WTC11 (cell line): ENCODE results near the gene DMPK. TPM values are rescaled to one million over a fixed set of nuclear protein-coding genes. Genes with fewer than 3 reads are reported as not detected.
A peak's percentile ranks its signal among the peaks of the same experiment; 100 is the strongest.

Source experiments
- ATAC-seq: fragments of 200-7000 bp; cut with Tn5 transposase; 2 replicates; pipeline ENCODE4 v1.10.0; 2021; ENCODE audit warnings: mild to moderate bottlenecking, moderate library complexity
- CTCF ChIA-PET: fragments of 300-600 bp; sonication (Branson Sonifier 250); formaldehyde crosslinking; loops from one replicate; lab custom pipeline; 2021; ENCODE audit warnings: antibody characterized with exemption; lab: Charles Lee
- POLR2A ChIA-PET: fragments of 350-600 bp; sonication (Branson Sonifier 250); formaldehyde crosslinking; loops from one replicate; lab custom pipeline; 2021; ENCODE audit warnings: antibody characterized with exemption; lab: Charles Lee
- DNase-seq: peaks from one replicate; pipeline ENCODE4 v3.0.0; 2021; ENCODE audit warnings: low spot score
- H3K27ac Mint-ChIP-seq: 2 replicates; pipeline ENCODE4 v1.8.0; 2021; ENCODE audit warnings: mixed read lengths
- H3K27me3 Mint-ChIP-seq: 2 replicates; pipeline ENCODE4 v1.8.0; 2021; ENCODE audit warnings: low read depth, mild to moderate bottlenecking, moderate library complexity, mixed read lengths
- H3K36me3 Mint-ChIP-seq: 2 replicates; pipeline ENCODE4 v1.8.0; 2021; ENCODE audit warnings: mixed read lengths
- H3K4me1 Mint-ChIP-seq: 2 replicates; pipeline ENCODE4 v1.8.0; 2022; ENCODE audit warnings: mixed read lengths
- H3K4me3 Mint-ChIP-seq: 2 replicates; pipeline ENCODE4 v1.8.0; 2021; ENCODE audit warnings: mild to moderate bottlenecking, moderate library complexity, mixed read lengths
- H3K9me3 Mint-ChIP-seq: 2 replicates; pipeline ENCODE4 v1.8.0; 2021; ENCODE audit warnings: mixed read lengths
- CDX4 ChIP-seq: fragments of 250-450 bp; sonication (Bioruptor Pico); IDR thresholded peaks from 2 replicates; pipeline ENCODE4 v1.9.0; 2021; ENCODE audit warnings: moderate library complexity, mild to moderate bottlenecking, inconsistent platforms, borderline replicate concordance
- CTCF ChIP-seq: fragments of 200-600 bp; IDR thresholded peaks from 2 replicates; pipeline ENCODE4 v1.8.0; 2022; ENCODE audit warnings: antibody characterized with exemption
- ESRRA ChIP-seq: sonication (generic); formaldehyde crosslinking; IDR thresholded peaks from 2 replicates; pipeline ENCODE4 v1.8.1; 2022; ENCODE audit warnings: mild to moderate bottlenecking, missing genetic modification reagents, borderline replicate concordance
- GABPB1 ChIP-seq: sonication (generic); formaldehyde crosslinking; IDR thresholded peaks from 2 replicates; pipeline ENCODE4 v1.8.1; 2023; ENCODE audit warnings: mild to moderate bottlenecking, missing genetic modification reagents
- HMGA2 ChIP-seq: fragments of 250-450 bp; sonication (Bioruptor Pico); IDR thresholded peaks from 2 replicates; pipeline ENCODE4 v1.4.0; 2021; ENCODE audit warnings: mild to moderate bottlenecking, moderate library complexity
- IRF2 ChIP-seq: sonication (generic); formaldehyde crosslinking; IDR thresholded peaks from 2 replicates; pipeline ENCODE4 v1.8.0; 2022; ENCODE audit warnings: low read depth, missing genetic modification reagents, borderline replicate concordance
- JUN ChIP-seq: sonication (generic); formaldehyde crosslinking; IDR thresholded peaks from 2 replicates; pipeline ENCODE4 v1.8.0; 2023; ENCODE audit warnings: mild to moderate bottlenecking, missing genetic modification reagents
- NR2C2 ChIP-seq: sonication (generic); formaldehyde crosslinking; IDR thresholded peaks from 2 replicates; pipeline ENCODE4 v1.8.0; 2022; ENCODE audit warnings: mild to moderate bottlenecking, missing genetic modification reagents
- SMAD4 ChIP-seq: sonication (generic); formaldehyde crosslinking; IDR thresholded peaks from 2 replicates; pipeline ENCODE4 v1.8.0; 2022; ENCODE audit warnings: mild to moderate bottlenecking, missing genetic modification reagents
- ZNF121 ChIP-seq: sonication (generic); formaldehyde crosslinking; IDR thresholded peaks from 2 replicates; pipeline ENCODE4 v1.8.0; 2023; ENCODE audit warnings: missing genetic modification reagents
- ZNF423 ChIP-seq: fragments of 250-450 bp; sonication (Bioruptor Pico); IDR thresholded peaks from 2 replicates; pipeline ENCODE4 v2.1.2; 2022; ENCODE audit warnings: mild to moderate bottlenecking, moderate library complexity
- total RNA-seq: library from RNA; stranded (reverse); gene quantifications from 3 replicates; pipeline ENCODE4 v1.2.3, GENCODE V29; 2021
- TF ChIP-seq, protein P1 (sequence below): sonication (generic); formaldehyde crosslinking; IDR thresholded peaks from 2 replicates; pipeline ENCODE4 v1.8.0; 2022; ENCODE audit warnings: mild to moderate bottlenecking, missing genetic modification reagents
- TF ChIP-seq, protein P2 (sequence below): sonication (generic); formaldehyde crosslinking; IDR thresholded peaks from 2 replicates; pipeline ENCODE4 v1.8.1; 2022; ENCODE audit warnings: low read depth, missing genetic modification reagents, borderline replicate concordance
- TF ChIP-seq, protein P3 (sequence below): sonication (generic); formaldehyde crosslinking; IDR thresholded peaks from 2 replicates; pipeline ENCODE4 v1.8.0; 2022; ENCODE audit warnings: mild to moderate bottlenecking, missing genetic modification reagents
- TF ChIP-seq, protein P4 (sequence below): fragments of 250-450 bp; sonication (Bioruptor Pico); IDR thresholded peaks from 2 replicates; pipeline ENCODE4 v1.9.0; 2021; ENCODE audit warnings: mild to moderate bottlenecking, borderline replicate concordance
- TF ChIP-seq, protein P5 (sequence below): sonication (generic); formaldehyde crosslinking; IDR thresholded peaks from 2 replicates; pipeline ENCODE4 v1.8.1; 2023; ENCODE audit warnings: mild to moderate bottlenecking, missing genetic modification reagents
- TF ChIP-seq, protein P6 (sequence below): sonication (generic); formaldehyde crosslinking; IDR thresholded peaks from 2 replicates; pipeline ENCODE4 v1.8.0; 2023; ENCODE audit warnings: missing genetic modification reagents

The DMPK gene
- total RNA-seq, 1 experiment from 2014 or later, result 42.7 TPM

DNA sequence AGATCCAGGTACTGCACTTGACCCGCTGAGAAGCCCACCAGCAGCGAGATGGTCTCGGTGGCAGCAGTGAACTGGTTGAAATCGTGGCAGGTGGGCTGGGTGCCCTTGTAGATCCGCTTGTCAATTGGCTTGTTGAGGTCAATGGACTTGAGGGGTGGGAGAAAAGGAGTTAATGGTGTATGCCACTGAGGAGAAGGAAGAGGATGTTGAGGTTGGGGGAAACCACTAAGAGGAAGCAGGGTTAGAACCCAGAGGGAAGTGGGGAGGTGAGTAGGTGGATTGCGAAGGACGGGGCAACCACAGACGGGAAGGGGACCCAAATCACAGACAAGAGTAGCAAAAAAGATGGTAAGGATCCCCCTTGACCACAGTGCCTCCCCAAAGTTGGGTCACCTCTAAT is 8.7 kb upstream of the DMPK start:
- ChIA-PET CTCF (interaction anchor here (0.9 to 2.6 kb wide), 3 partner anchors 8 to 21 kb away, joined by 3 to 12 read pairs (median 4); partner anchors contain the start of gene DMPK), POLR2A (no interaction called here)
- DNase-seq (no peak), ATAC-seq (no peak)
- H3K4me3 Mint-ChIP-seq, result peak overlapping the region; percentile 91
- no peaks in the 10 kb centered on the region for H3K9me3 Mint-ChIP-seq
- H3K27ac Mint-ChIP-seq, result no peak overlapping the region; the same call in 1 of the 2 replicates
- H3K4me1 Mint-ChIP-seq, result peaks cover 17% of the 10 kb centered on the region
- peaks cover 21% of the 10 kb centered on the region for H3K27me3 Mint-ChIP-seq
- TF ChIP-seq HMGA2 (no peak), ESRRA (CRISPR knock-in tag) (no peak), ZNF423 (CRISPR knock-in tag) (no peak)
- TF ChIP-seq, protein P1, sequence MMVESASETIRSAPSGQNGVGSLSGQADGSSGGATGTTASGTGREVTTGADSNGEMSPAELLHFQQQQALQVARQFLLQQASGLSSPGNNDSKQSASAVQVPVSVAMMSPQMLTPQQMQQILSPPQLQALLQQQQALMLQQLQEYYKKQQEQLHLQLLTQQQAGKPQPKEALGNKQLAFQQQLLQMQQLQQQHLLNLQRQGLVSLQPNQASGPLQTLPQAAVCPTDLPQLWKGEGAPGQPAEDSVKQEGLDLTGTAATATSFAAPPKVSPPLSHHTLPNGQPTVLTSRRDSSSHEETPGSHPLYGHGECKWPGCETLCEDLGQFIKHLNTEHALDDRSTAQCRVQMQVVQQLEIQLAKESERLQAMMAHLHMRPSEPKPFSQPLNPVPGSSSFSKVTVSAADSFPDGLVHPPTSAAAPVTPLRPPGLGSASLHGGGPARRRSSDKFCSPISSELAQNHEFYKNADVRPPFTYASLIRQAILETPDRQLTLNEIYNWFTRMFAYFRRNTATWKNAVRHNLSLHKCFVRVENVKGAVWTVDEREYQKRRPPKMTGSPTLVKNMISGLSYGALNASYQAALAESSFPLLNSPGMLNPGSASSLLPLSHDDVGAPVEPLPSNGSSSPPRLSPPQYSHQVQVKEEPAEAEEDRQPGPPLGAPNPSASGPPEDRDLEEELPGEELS (CRISPR knock-in tag), result no peak
- TF ChIP-seq, protein P2, sequence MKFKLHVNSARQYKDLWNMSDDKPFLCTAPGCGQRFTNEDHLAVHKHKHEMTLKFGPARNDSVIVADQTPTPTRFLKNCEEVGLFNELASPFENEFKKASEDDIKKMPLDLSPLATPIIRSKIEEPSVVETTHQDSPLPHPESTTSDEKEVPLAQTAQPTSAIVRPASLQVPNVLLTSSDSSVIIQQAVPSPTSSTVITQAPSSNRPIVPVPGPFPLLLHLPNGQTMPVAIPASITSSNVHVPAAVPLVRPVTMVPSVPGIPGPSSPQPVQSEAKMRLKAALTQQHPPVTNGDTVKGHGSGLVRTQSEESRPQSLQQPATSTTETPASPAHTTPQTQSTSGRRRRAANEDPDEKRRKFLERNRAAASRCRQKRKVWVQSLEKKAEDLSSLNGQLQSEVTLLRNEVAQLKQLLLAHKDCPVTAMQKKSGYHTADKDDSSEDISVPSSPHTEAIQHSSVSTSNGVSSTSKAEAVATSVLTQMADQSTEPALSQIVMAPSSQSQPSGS (CRISPR knock-in tag), result no peak
- TF ChIP-seq, protein P3, sequence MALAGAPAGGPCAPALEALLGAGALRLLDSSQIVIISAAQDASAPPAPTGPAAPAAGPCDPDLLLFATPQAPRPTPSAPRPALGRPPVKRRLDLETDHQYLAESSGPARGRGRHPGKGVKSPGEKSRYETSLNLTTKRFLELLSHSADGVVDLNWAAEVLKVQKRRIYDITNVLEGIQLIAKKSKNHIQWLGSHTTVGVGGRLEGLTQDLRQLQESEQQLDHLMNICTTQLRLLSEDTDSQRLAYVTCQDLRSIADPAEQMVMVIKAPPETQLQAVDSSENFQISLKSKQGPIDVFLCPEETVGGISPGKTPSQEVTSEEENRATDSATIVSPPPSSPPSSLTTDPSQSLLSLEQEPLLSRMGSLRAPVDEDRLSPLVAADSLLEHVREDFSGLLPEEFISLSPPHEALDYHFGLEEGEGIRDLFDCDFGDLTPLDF (CRISPR knock-in tag), result no peak
- TF ChIP-seq, protein P4, sequence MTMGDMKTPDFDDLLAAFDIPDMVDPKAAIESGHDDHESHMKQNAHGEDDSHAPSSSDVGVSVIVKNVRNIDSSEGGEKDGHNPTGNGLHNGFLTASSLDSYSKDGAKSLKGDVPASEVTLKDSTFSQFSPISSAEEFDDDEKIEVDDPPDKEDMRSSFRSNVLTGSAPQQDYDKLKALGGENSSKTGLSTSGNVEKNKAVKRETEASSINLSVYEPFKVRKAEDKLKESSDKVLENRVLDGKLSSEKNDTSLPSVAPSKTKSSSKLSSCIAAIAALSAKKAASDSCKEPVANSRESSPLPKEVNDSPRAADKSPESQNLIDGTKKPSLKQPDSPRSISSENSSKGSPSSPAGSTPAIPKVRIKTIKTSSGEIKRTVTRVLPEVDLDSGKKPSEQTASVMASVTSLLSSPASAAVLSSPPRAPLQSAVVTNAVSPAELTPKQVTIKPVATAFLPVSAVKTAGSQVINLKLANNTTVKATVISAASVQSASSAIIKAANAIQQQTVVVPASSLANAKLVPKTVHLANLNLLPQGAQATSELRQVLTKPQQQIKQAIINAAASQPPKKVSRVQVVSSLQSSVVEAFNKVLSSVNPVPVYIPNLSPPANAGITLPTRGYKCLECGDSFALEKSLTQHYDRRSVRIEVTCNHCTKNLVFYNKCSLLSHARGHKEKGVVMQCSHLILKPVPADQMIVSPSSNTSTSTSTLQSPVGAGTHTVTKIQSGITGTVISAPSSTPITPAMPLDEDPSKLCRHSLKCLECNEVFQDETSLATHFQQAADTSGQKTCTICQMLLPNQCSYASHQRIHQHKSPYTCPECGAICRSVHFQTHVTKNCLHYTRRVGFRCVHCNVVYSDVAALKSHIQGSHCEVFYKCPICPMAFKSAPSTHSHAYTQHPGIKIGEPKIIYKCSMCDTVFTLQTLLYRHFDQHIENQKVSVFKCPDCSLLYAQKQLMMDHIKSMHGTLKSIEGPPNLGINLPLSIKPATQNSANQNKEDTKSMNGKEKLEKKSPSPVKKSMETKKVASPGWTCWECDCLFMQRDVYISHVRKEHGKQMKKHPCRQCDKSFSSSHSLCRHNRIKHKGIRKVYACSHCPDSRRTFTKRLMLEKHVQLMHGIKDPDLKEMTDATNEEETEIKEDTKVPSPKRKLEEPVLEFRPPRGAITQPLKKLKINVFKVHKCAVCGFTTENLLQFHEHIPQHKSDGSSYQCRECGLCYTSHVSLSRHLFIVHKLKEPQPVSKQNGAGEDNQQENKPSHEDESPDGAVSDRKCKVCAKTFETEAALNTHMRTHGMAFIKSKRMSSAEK (CRISPR knock-in tag), result no peak
- H3K36me3 Mint-ChIP-seq, result peaks cover 32% of the 10 kb centered on the region

DNA sequence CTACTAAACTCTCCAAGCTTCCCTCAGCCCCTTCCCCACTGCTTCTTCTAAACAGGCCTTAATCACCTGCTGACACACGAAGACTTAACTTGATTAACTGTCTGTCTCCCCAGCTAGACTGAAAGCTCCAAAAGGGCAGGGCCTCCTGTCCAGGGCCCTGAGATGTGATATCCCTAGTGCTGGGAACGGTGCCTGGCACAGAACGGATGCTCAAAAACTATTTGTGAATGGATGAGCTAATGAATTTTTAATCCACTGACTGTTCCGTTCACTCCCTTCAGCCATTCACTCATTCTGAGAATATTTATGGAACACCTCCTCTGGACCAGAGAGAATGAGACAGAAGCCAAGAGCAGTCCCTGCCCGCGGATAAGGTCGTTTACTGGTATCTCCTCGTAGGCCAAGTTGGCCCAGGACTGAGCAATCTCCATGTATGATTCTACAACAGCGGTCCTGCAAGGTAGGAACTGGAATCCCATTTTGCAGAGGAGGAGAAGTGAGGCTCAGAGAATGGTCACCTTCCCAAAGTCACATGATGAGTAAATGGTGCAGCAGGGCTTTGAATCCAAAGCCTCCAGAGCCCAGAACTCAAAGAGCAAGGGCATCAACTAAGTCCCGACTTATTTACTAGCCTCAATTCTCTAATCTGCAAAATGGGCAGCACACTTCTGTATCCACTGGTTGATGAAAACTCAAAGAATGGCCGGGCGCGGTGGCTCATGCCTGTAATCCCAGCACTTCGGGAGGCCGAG is 6.9 kb upstream of the DMPK start:
- H3K4me1 Mint-ChIP-seq, result peaks cover 17% of the 10 kb centered on the region
- H3K9me3 Mint-ChIP-seq, result no peaks in the 10 kb centered on the region
- H3K27me3 Mint-ChIP-seq, result peaks cover 5% of the 10 kb centered on the region; the same call in 1 of the 2 replicates
- ATAC-seq, result no peak
- DNase-seq, result no peak
- ChIA-PET CTCF (interaction anchor here (0.6 to 1.5 kb wide), 5 partner anchors 10 to 95 kb away, joined by 3 to 8 read pairs (median 3); no protein-coding TSS in a partner anchor), POLR2A (no interaction called here)
- H3K27ac Mint-ChIP-seq, result no peak overlapping the region
- no peak overlapping the region for H3K4me3 Mint-ChIP-seq
- peaks cover 32% of the 10 kb centered on the region for H3K36me3 Mint-ChIP-seq
- TF ChIP-seq CTCF (no peak), GABPB1 (CRISPR knock-in tag) (no peak), ZNF121 (CRISPR knock-in tag) (no peak), JUN (CRISPR knock-in tag) (no peak), IRF2 (CRISPR knock-in tag) (no peak), SMAD4 (CRISPR knock-in tag) (no peak), CDX4 (CRISPR knock-in tag) (no peak), ZNF423 (CRISPR knock-in tag) (no peak), NR2C2 (CRISPR knock-in tag) (no peak)
- TF ChIP-seq, protein P5, sequence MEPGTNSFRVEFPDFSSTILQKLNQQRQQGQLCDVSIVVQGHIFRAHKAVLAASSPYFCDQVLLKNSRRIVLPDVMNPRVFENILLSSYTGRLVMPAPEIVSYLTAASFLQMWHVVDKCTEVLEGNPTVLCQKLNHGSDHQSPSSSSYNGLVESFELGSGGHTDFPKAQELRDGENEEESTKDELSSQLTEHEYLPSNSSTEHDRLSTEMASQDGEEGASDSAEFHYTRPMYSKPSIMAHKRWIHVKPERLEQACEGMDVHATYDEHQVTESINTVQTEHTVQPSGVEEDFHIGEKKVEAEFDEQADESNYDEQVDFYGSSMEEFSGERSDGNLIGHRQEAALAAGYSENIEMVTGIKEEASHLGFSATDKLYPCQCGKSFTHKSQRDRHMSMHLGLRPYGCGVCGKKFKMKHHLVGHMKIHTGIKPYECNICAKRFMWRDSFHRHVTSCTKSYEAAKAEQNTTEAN (CRISPR knock-in tag), result no peak
- TF ChIP-seq, protein P1 (CRISPR knock-in tag), result no peak
- TF ChIP-seq, protein P6, sequence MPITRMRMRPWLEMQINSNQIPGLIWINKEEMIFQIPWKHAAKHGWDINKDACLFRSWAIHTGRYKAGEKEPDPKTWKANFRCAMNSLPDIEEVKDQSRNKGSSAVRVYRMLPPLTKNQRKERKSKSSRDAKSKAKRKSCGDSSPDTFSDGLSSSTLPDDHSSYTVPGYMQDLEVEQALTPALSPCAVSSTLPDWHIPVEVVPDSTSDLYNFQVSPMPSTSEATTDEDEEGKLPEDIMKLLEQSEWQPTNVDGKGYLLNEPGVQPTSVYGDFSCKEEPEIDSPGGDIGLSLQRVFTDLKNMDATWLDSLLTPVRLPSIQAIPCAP (CRISPR knock-in tag), result no peak
